Ascending aorta (tissue), 2 donors: ENCODE data around the gene FGF12. TPM values are rescaled to one million over a fixed set of nuclear protein-coding genes. Genes with fewer than 3 reads are reported as not detected.

Source experiments
- DNase-seq, 2 donors: peaks; one replicate each; pipeline ENCODE4 v3.0.0-alpha.2; 2019; ENCODE audit warnings: low spot score in 2 of 2
- H3K27ac ChIP-seq, 2 donors: fragments of 200-600 bp; sonication (generic); one replicate each; pipeline ENCODE4 v1.5.1; 2016 to 2017; ENCODE audit warnings: mild to moderate bottlenecking in 1 of 2
- H3K27me3 ChIP-seq: fragments of 200-600 bp; sonication (generic); one replicate; pipeline ENCODE4 v1.5.1; 2017
- H3K36me3 ChIP-seq, 2 donors: fragments of 200-600 bp; sonication (generic); one replicate each; pipeline ENCODE4 v1.5.1; 2016
- H3K4me1 ChIP-seq, 2 donors: fragments of 200-600 bp; sonication (generic); one replicate each; pipeline ENCODE4 v1.5.1; 2016 to 2017; ENCODE audit warnings: mild to moderate bottlenecking in 1 of 2
- H3K4me3 ChIP-seq, 2 donors: fragments of 200-600 bp; sonication (generic); one replicate each; pipeline ENCODE4 v1.5.1; 2016 to 2017; ENCODE audit warnings: mild to moderate bottlenecking in 1 of 2
- H3K9me3 ChIP-seq, 2 donors: fragments of 200-600 bp; sonication (generic); one replicate each; pipeline ENCODE4 v1.5.1; 2016
- CTCF ChIP-seq, 3 experiments: fragments of 200-600 bp in 2 of 3; fragments of 450-650 bp in 1 of 3; sonication (generic) in 2 of 3; IDR thresholded peaks; one replicate each; pipeline ENCODE4 v1.5.1; 2016 to 2019; ENCODE audit warnings: antibody characterized with exemption in 3 of 3, mild to moderate bottlenecking in 1 of 3, moderate library complexity in 1 of 3
- intact Hi-C: fragments of 100-400 bp; cut with DNase I; formaldehyde crosslinking; loops from one replicate; pipeline ENCODE4 v1.15.1; 2023
- total RNA-seq: library from RNA; depleted of rRNA; stranded (reverse); fragments of >200 nt; gene quantifications from one replicate; pipeline ENCODE4 v1.1.0, GENCODE V29; 2016

FGF12 gene
- total RNA-seq, 1 donor from 2014 or later = 0.43 TPM

DNA sequence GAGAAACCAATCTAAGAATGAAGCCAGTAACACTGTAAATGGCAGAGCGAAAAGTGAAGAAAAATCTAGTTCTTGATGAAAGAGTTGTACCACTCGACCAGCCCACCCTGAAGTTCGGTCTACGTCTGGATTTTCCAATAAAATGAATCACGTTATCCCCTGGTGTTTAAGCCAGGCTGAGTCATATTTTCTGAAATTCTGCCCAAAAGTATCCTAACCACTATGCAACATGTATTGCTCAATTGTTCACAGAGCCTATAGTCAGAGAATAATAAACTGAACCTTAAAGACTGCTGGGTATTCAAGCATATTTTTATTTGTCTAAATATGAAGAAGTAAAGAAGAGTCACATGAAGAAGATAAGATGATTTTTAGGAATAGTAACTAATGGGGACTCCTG lies 245.7 kb downstream of the FGF12 start:
- DNase-seq = no peak
- H3K27me3 ChIP-seq = no peaks in the 10 kb centered on the region
- no peaks in the 10 kb centered on the region for H3K36me3 ChIP-seq
- no peak overlapping the region for H3K4me3 ChIP-seq
- intact Hi-C loops = no loop called here
- H3K27ac ChIP-seq = no peak overlapping the region
- H3K9me3 ChIP-seq = no peaks in the 10 kb centered on the region
- no peaks in the 10 kb centered on the region for H3K4me1 ChIP-seq
- no peak for TF ChIP-seq CTCF (IDR thresholded peaks at IDR 0.05)

DNA sequence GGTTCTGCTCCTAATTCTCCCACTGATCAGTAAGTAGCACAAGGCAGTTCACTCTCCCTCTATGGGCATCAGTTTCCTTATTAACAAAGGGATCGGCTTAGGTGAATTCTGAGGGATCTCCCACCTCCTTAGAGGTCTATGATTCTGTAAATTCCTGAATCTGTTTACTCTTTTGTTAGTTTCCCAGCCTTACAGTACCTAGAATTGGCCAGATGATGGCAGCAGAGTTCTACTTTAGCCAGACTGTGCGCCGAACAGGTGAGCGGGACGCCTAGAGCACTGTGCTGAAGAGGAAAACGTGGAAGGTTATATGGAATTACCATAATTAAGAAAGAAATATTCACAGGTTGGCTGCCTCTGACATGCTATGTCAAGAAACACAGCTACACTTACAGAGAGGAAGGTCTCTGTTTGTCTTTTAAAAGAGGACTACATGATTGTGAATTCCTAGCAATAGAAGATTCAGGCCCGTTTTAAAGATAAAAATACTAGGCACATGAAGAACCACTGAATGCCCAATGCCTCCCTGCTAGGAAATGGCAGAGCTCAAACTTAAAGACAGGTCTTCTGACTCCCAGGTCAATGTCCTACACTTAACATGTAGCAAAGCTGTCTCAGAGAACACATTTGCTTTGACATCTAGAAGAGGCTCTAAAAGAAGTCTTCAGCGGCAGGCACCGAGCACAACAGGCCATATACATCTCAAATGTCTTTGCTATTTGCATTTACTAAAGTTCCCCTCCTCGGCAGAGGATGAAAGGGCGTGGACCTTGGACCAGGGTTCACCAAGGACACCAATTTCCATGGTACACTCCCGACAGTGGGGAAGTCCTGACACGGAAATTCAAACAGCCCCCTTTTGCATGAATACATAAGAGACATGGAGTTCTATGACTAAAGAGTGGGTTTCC lies 259.9 kb downstream of the FGF12 start:
- no peaks in the 10 kb centered on the region for H3K36me3 ChIP-seq
- intact Hi-C loops = no loop called here
- peak; percentile 44 to 81 (median 63) for TF ChIP-seq CTCF (IDR thresholded peaks at IDR 0.05)
- no peaks in the 10 kb centered on the region for H3K9me3 ChIP-seq
- H3K27ac ChIP-seq = no peak overlapping the region
- H3K4me1 ChIP-seq = no peaks in the 10 kb centered on the region
- DNase-seq = peak in 1 of 2 donors; percentile 64
- no peaks in the 10 kb centered on the region for H3K27me3 ChIP-seq
- no peak overlapping the region for H3K4me3 ChIP-seq

GRCh38 chr3:192449036-192449435 lies 278.3 kb downstream of the FGF12 start:
- Histone ChIP-seq H3K4me1 (no peaks in the 10 kb centered on the region), H3K36me3 (no peaks in the 10 kb centered on the region), H3K27ac (no peak overlapping the region), H3K27me3 (no peaks in the 10 kb centered on the region), H3K9me3 (no peaks in the 10 kb centered on the region), H3K4me3 (no peak overlapping the region)
- intact Hi-C loops = no loop called here
- DNase-seq = no peak
- TF ChIP-seq CTCF (IDR thresholded peaks at IDR 0.05) = no peak

DNA sequence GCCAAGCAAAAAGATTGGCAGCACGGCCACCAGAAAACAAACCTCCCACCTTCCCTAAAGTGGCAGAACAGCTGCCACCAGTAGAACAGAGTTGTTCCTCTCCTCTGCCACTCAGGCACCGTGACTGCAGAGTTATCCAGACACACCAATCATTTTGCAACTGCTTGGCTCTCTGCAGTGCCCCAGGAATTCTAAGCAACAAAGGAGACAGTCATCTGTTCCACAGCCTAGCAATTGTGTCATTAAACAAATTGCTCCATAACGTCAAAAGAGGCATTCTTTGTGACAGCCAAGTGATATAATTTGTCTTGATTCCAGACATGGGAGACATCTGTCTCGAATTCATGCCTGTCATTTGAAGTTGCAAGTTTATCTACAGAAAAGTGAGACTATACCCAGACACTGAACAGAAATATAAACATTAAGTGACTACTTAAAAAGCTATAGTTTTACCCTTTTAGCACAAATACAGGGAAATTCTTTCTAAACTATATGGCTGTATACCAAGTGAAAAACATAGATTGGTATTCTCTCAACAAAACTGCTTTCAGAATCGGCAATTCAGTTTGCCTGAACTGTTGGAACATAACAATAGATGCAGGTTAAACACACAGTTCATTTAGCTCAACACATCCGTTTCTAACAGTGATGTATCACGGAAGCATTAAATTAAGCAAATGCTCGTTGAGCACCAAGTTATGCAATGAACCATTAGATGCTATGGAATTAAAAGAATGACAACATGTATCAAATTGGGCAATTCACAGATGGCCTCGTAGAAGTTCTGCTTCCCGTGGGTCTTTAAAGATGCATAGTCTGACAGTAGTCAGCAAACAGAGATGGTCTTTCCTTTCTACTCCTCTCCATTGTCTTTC lies 281.3 kb downstream of the FGF12 start:
- no peak for TF ChIP-seq CTCF (IDR thresholded peaks at IDR 0.05)
- Histone ChIP-seq H3K9me3 (no peaks in the 10 kb centered on the region), H3K27ac (no peak overlapping the region), H3K36me3 (no peaks in the 10 kb centered on the region), H3K4me1 (no peaks in the 10 kb centered on the region), H3K4me3 (no peak overlapping the region), H3K27me3 (no peaks in the 10 kb centered on the region)
- DNase-seq = no peak
- intact Hi-C loops = no loop called here

GRCh38 chr3:192444791-192445106 lies 282.6 kb downstream of the FGF12 start:
- TF ChIP-seq CTCF (IDR thresholded peaks at IDR 0.05) = no peak
- H3K4me3 ChIP-seq = no peak overlapping the region
- H3K27ac ChIP-seq = no peak overlapping the region
- DNase-seq = no peak
- no peaks in the 10 kb centered on the region for H3K27me3 ChIP-seq
- intact Hi-C loops = loop anchor here (5.0 kb wide), 1 partner anchor 1027 kb away; no protein-coding TSS in a partner anchor
- H3K36me3 ChIP-seq = no peaks in the 10 kb centered on the region
- no peaks in the 10 kb centered on the region for H3K9me3 ChIP-seq
- no peaks in the 10 kb centered on the region for H3K4me1 ChIP-seq
